Measurements from ENCODE around the gene SLC9A8.

The SLC9A8 gene

DNA sequence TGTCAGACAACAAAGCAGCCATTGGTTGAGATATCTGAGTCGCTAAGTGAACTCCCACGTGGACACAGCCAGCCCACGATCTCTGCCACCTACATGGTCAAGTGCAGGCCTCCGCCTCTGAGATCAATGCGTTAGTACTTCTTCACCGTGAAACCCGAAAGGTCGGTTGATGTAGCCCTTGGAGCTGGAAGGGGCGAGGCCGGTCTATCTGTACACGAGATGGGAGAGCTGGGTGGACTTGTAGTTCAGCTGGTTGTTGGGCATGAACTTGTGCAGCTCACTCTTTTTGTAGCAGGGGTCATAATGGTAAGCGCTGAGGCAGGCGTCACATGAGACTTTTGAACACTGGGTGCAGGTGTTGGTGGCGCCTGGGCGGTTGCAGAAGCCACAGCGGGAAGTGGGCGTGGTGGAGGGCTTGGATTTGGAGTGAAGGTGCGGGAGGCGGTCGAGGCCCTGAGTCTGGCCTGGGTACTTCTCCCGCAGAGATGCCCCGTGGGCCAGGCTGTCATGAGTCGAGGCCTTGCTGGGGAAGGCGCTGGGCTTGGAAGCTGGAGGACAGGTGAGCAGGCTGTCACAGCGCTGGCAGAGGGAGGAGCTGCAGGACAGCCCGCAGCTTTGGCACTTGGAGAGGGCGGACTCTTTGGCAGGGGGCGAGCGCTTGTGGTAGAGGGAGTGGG is 92.9 kb downstream of the SLC9A8 start (continued):
- TF ChIP-seq, protein P1, sequence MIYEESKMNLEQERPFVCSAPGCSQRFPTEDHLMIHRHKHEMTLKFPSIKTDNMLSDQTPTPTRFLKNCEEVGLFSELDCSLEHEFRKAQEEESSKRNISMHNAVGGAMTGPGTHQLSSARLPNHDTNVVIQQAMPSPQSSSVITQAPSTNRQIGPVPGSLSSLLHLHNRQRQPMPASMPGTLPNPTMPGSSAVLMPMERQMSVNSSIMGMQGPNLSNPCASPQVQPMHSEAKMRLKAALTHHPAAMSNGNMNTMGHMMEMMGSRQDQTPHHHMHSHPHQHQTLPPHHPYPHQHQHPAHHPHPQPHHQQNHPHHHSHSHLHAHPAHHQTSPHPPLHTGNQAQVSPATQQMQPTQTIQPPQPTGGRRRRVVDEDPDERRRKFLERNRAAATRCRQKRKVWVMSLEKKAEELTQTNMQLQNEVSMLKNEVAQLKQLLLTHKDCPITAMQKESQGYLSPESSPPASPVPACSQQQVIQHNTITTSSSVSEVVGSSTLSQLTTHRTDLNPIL (CRISPR knock-in tag; IDR thresholded peaks at IDR 0.05; ENCODE audit: low read depth), result no peak
- no peak for TF ChIP-seq SNAI2 (CRISPR knock-in tag; IDR thresholded peaks at IDR 0.05)
- no peak for TF ChIP-seq RARB (CRISPR knock-in tag; IDR thresholded peaks at IDR 0.05)
- no peak for TF ChIP-seq ISL1 (CRISPR knock-in tag; IDR thresholded peaks at IDR 0.05)
- TF ChIP-seq TOX (CRISPR knock-in tag; IDR thresholded peaks at IDR 0.05; ENCODE audit: borderline replicate concordance), result no peak

DNA sequence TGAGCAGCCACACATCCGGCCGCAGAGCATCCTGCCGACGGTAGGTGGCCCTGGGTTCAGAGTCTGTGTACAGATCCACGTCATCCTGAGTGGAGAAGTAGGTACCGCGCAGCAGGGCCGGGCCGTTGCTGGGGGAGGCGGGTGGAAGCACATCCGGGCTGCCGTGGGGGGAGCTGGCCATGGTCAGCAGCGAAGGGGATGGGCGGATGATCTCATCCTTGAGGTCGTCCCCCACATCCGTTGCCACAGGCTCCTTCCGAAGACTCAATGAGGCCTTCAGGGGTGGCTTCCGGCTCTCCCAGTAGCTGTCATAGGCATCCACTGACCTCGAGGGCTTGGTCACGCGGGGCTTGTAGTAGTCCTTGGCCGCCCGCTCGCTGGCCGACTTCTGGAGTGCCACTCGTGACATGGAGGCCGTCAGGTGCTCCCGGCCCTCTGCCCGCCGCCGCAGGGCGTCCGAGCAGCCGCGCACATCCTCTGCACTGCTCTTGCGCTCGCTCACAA is 93.5 kb downstream of the SLC9A8 start:
- ATAC-seq, result no peak

DNA sequence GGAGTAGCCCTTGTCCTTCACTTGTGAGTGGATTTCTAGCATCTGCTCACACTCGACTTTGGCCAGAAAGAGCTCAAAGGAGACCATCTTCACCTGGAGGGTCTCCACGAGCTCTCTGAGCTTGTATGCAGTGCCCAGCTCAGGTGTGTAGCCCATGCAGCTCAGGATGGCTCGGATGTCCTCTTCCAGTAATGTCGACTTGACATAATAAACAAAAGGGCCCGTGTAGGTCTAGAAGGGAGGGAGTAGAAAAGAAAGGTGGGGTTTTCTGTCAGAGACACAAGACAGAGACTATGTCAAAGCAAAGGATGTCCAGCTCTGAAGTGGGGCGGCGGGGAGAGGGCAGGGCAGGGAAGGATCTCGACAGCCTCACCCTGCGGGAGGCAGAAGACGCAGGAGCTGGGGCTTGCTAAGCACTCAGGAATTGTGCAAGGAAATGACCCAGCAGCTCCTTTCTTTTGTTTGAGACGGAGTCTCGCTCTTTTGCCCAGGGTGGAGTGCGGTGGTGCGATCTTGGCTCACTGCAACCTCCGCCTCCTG is 94.1 kb downstream of the SLC9A8 start:
- TF ChIP-seq ESRRG (CRISPR knock-in tag; IDR thresholded peaks at IDR 0.05), result no peak
- TF ChIP-seq, protein P2, sequence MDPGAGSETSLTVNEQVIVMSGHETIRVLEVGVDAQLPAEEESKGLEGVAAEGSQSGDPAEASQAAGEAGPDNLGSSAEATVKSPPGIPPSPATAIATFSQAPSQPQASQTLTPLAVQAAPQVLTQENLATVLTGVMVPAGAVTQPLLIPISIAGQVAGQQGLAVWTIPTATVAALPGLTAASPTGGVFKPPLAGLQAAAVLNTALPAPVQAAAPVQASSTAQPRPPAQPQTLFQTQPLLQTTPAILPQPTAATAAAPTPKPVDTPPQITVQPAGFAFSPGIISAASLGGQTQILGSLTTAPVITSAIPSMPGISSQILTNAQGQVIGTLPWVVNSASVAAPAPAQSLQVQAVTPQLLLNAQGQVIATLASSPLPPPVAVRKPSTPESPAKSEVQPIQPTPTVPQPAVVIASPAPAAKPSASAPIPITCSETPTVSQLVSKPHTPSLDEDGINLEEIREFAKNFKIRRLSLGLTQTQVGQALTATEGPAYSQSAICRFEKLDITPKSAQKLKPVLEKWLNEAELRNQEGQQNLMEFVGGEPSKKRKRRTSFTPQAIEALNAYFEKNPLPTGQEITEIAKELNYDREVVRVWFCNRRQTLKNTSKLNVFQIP (CRISPR knock-in tag; IDR thresholded peaks at IDR 0.05; ENCODE audit: borderline replicate concordance, low read depth), result no peak
- TF ChIP-seq PPARA (CRISPR knock-in tag; IDR thresholded peaks at IDR 0.05; ENCODE audit: borderline replicate concordance), result no peak
- no peak for TF ChIP-seq SNAI2 (CRISPR knock-in tag; IDR thresholded peaks at IDR 0.05)
- no peak for TF ChIP-seq ZFP30 (CRISPR knock-in tag; IDR thresholded peaks at IDR 0.05)
- TF ChIP-seq ISL1 (CRISPR knock-in tag; IDR thresholded peaks at IDR 0.05), result no peak
- no peak for ATAC-seq

More for the DNA sequence above, 93.5 kb downstream of the SLC9A8 start:
- TF ChIP-seq PPARA (CRISPR knock-in tag; IDR thresholded peaks at IDR 0.05; ENCODE audit: borderline replicate concordance) (no peak), ARNTL (CRISPR knock-in tag; IDR thresholded peaks at IDR 0.05; ENCODE audit: borderline replicate concordance, low read depth) (no peak), ZFP3 (CRISPR knock-in tag; IDR thresholded peaks at IDR 0.05) (no peak), ZC3H10 (CRISPR knock-in tag; IDR thresholded peaks at IDR 0.05) (no peak), ZNF565 (CRISPR knock-in tag; conservative IDR thresholded peaks at IDR 0.05; ENCODE audit: low read depth) (no peak), GLIS3 (CRISPR knock-in tag; IDR thresholded peaks at IDR 0.05) (no peak), ZFP30 (CRISPR knock-in tag; IDR thresholded peaks at IDR 0.05) (no peak), TOX (CRISPR knock-in tag; IDR thresholded peaks at IDR 0.05; ENCODE audit: borderline replicate concordance) (no peak), TCF4 (CRISPR knock-in tag; IDR thresholded peaks at IDR 0.05; ENCODE audit: borderline replicate concordance) (no peak), RARB (CRISPR knock-in tag; IDR thresholded peaks at IDR 0.05) (no peak), BACH2 (CRISPR knock-in tag; IDR thresholded peaks at IDR 0.05; ENCODE audit: borderline replicate concordance) (no peak), CSDC2 (CRISPR knock-in tag; IDR thresholded peaks at IDR 0.05) (no peak), ZNF70 (CRISPR knock-in tag; IDR thresholded peaks at IDR 0.05) (no peak), OSR1 (CRISPR knock-in tag; IDR thresholded peaks at IDR 0.05) (no peak), ISL1 (CRISPR knock-in tag; IDR thresholded peaks at IDR 0.05) (no peak), ESRRG (CRISPR knock-in tag; IDR thresholded peaks at IDR 0.05) (no peak)
- TF ChIP-seq, protein P2 (CRISPR knock-in tag; IDR thresholded peaks at IDR 0.05; ENCODE audit: borderline replicate concordance, low read depth), result no peak
- TF ChIP-seq, protein P3, sequence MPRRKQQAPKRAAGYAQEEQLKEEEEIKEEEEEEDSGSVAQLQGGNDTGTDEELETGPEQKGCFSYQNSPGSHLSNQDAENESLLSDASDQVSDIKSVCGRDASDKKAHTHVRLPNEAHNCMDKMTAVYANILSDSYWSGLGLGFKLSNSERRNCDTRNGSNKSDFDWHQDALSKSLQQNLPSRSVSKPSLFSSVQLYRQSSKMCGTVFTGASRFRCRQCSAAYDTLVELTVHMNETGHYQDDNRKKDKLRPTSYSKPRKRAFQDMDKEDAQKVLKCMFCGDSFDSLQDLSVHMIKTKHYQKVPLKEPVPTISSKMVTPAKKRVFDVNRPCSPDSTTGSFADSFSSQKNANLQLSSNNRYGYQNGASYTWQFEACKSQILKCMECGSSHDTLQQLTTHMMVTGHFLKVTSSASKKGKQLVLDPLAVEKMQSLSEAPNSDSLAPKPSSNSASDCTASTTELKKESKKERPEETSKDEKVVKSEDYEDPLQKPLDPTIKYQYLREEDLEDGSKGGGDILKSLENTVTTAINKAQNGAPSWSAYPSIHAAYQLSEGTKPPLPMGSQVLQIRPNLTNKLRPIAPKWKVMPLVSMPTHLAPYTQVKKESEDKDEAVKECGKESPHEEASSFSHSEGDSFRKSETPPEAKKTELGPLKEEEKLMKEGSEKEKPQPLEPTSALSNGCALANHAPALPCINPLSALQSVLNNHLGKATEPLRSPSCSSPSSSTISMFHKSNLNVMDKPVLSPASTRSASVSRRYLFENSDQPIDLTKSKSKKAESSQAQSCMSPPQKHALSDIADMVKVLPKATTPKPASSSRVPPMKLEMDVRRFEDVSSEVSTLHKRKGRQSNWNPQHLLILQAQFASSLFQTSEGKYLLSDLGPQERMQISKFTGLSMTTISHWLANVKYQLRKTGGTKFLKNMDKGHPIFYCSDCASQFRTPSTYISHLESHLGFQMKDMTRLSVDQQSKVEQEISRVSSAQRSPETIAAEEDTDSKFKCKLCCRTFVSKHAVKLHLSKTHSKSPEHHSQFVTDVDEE (CRISPR knock-in tag; IDR thresholded peaks at IDR 0.05), result no peak
- TF ChIP-seq, protein P4, sequence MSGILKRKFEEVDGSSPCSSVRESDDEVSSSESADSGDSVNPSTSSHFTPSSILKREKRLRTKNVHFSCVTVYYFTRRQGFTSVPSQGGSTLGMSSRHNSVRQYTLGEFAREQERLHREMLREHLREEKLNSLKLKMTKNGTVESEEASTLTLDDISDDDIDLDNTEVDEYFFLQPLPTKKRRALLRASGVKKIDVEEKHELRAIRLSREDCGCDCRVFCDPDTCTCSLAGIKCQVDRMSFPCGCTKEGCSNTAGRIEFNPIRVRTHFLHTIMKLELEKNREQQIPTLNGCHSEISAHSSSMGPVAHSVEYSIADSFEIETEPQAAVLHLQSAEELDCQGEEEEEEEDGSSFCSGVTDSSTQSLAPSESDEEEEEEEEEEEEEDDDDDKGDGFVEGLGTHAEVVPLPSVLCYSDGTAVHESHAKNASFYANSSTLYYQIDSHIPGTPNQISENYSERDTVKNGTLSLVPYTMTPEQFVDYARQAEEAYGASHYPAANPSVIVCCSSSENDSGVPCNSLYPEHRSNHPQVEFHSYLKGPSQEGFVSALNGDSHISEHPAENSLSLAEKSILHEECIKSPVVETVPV (CRISPR knock-in tag; IDR thresholded peaks at IDR 0.05), result no peak

Measured in SK-N-SH treated with all-trans-retinoic acid at 6 μM for 48 hours (cell line).